ENCODE results near the gene WEE1.

DNA sequence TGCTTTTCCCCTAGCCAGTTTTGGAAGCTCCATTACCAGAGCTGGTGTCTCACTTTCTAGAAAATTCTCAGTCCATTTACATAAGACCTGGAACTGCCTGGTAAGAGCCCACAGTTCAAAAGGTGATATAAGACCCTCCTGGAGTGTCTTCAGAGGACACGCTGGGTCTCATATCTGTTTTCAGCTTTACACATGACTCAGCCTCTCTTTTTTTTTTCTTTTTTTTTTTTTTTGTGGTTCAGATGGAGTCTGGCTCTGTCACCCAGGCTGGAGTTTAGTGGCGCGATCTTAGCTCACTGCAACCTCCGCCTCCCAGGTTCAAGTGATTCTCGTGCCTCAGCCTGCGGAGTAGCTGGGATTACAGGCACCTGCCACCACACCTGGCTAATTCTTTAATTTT, 30.7 kb downstream of the WEE1 start:
- TF ChIP-seq, protein P1, sequence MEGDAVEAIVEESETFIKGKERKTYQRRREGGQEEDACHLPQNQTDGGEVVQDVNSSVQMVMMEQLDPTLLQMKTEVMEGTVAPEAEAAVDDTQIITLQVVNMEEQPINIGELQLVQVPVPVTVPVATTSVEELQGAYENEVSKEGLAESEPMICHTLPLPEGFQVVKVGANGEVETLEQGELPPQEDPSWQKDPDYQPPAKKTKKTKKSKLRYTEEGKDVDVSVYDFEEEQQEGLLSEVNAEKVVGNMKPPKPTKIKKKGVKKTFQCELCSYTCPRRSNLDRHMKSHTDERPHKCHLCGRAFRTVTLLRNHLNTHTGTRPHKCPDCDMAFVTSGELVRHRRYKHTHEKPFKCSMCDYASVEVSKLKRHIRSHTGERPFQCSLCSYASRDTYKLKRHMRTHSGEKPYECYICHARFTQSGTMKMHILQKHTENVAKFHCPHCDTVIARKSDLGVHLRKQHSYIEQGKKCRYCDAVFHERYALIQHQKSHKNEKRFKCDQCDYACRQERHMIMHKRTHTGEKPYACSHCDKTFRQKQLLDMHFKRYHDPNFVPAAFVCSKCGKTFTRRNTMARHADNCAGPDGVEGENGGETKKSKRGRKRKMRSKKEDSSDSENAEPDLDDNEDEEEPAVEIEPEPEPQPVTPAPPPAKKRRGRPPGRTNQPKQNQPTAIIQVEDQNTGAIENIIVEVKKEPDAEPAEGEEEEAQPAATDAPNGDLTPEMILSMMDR (optimal IDR thresholded peaks at IDR 0.05 in 1 of 3, IDR thresholded peaks at IDR 0.05 in 1 of 3, conservative IDR thresholded peaks at IDR 0.05 in 1 of 3; ENCODE audit: extremely low read depth in 1 of 3, insufficient read depth in 2 of 3, low read length in 3 of 3): no peak
- no peak for TF ChIP-seq EZH2 (IDR thresholded peaks at IDR 0.05; ENCODE audit: low read length)
